HCT116 (cell line): Measurements from ENCODE around the gene GADD45A. TPM values are rescaled to one million over a fixed set of nuclear protein-coding genes. Genes with fewer than 3 reads are reported as not detected.

Source experiments
- ATAC-seq: fragments of 200-7000 bp; cut with Tn5 transposase; 2 replicates; pipeline ENCODE4 v1.9.1; 2020; ENCODE audit warnings: mild to moderate bottlenecking, moderate library complexity
- BruUV-seq: library from RNA; stranded (reverse); fragments of 400-500 nt; replicated peaks from 2 replicates; lab custom pipeline; 2021; lab: Mats Ljungman, UMichigan
- CTCF ChIA-PET: fragments of 300-600 bp; sonication (Branson Sonifier 250); formaldehyde crosslinking; loops from one replicate; lab custom pipeline; 2021; ENCODE audit warnings: antibody characterized with exemption; lab: Charles Lee
- POLR2A ChIA-PET: fragments of 300-600, 350-600 bp; sonication (Branson Sonifier 250); formaldehyde crosslinking; loops from one replicate; lab custom pipeline; 2021; ENCODE audit warnings: antibody characterized with exemption; lab: Charles Lee
- RAD21 ChIA-PET, 2 experiments: fragments of 300-600 bp; sonication (Branson Sonifier 250); formaldehyde crosslinking; loops; one replicate each; lab custom pipeline; 2023; ENCODE audit warnings: low total read pairs in 2 of 2; ENCODE audit not compliant: uncharacterized antibody in 2 of 2, unreplicated experiment in 2 of 2, low non-redundant PET in 1 of 2; lab: Charles Lee
- DNase-seq: peaks from one replicate; pipeline ENCODE4 v3.0.0-alpha.2; 2010; ENCODE audit warnings: low read depth, low spot score
- H2AFZ ChIP-seq: fragments of 200-600 bp; shearing (Covaris generic), sonication (generic); 2 replicates; pipeline ENCODE4 v1.6.1; 2017; ENCODE audit warnings: low read depth, mixed run types, mixed read lengths, antibody characterized with exemption, low read length; ENCODE audit not compliant: poor library complexity, severe bottlenecking
- H3K27ac ChIP-seq: 2 replicates; pipeline ENCODE4 v1.5.1; 2012; ENCODE audit warnings: low read depth, low read length
- H3K27me3 ChIP-seq: fragments of 200-600 bp; sonication (generic); 2 replicates; pipeline ENCODE4 v1.6.1; 2016; ENCODE audit warnings: mixed run types, low read length, mixed read lengths; ENCODE audit not compliant: insufficient read depth
- H3K36me3 ChIP-seq, 2 experiments: fragments of 200-500 bp in 1 of 2; fragments of 200-600 bp in 1 of 2; sonication (Bioruptor generic) in 1 of 2; sonication (generic) in 1 of 2; 2 replicates each; pipeline versions ENCODE4 v1.5.1 to v1.6.1; 2014 to 2016; ENCODE audit warnings: low read length in 2 of 2, inconsistent platforms in 1 of 2, mixed read lengths in 1 of 2, mixed run types in 1 of 2; ENCODE audit not compliant: insufficient read depth in 2 of 2, control insufficient read depth in 1 of 2
- H3K4me1 ChIP-seq, 2 experiments: fragments of 200-600 bp in 1 of 2; sonication (generic) in 1 of 2; 2 replicates each; pipeline versions ENCODE4 v1.5.1 to v1.6.1; 2012 to 2017; ENCODE audit warnings: low read length in 2 of 2, inconsistent platforms in 1 of 2, mild to moderate bottlenecking in 1 of 2, mixed read lengths in 1 of 2, mixed run types in 1 of 2, moderate library complexity in 1 of 2; ENCODE audit not compliant: insufficient read depth in 2 of 2, control insufficient read depth in 1 of 2
- H3K4me2 ChIP-seq: fragments of 200-600 bp; sonication (generic); 2 replicates; pipeline ENCODE4 v1.6.1; 2017; ENCODE audit warnings: mixed run types, low read length, mixed read lengths
- H3K4me3 ChIP-seq, 2 experiments: fragments of 200-600 bp in 1 of 2; sonication (generic) in 1 of 2; replicated peaks in 1 of 2; 2 replicates each; pipeline ENCODE4 v1.5.1; 2011 to 2016; ENCODE audit warnings: low read length in 2 of 2, control low read depth in 1 of 2, low read depth in 1 of 2, mild to moderate bottlenecking in 1 of 2, mixed read lengths in 1 of 2, mixed run types in 1 of 2
- H3K79me2 ChIP-seq: fragments of 200-600 bp; sonication (generic); 2 replicates; pipeline ENCODE4 v1.6.1; 2017; ENCODE audit warnings: mild to moderate bottlenecking, mixed run types, low read length, moderate library complexity, mixed read lengths; ENCODE audit not compliant: insufficient read depth
- H3K9ac ChIP-seq: fragments of 200-600 bp; sonication (generic); 2 replicates; pipeline ENCODE4 v1.6.1; 2016; ENCODE audit warnings: low read length, mixed read lengths
- H3K9me2 ChIP-seq: fragments of 200-600 bp; sonication (generic), shearing (Covaris generic); 2 replicates; pipeline ENCODE4 v1.6.1; 2017; ENCODE audit warnings: mixed run types, mild to moderate bottlenecking, moderate library complexity; ENCODE audit not compliant: insufficient read depth
- H3K9me3 ChIP-seq, 2 experiments: fragments of 200-500 bp in 1 of 2; fragments of 200-600 bp in 1 of 2; sonication (Bioruptor generic) in 1 of 2; sonication (generic) in 1 of 2; 2 replicates each; pipeline ENCODE4 v1.6.1; 2014 to 2017; ENCODE audit warnings: low read length in 2 of 2, mixed read lengths in 2 of 2, inconsistent platforms in 1 of 2, low read depth in 1 of 2, mild to moderate bottlenecking in 1 of 2, mixed run types in 1 of 2, moderate library complexity in 1 of 2; ENCODE audit not compliant: control insufficient read depth in 1 of 2, insufficient read depth in 1 of 2
- H4K20me1 ChIP-seq: fragments of 200-600 bp; sonication (generic), shearing (Covaris generic); 2 replicates; pipeline ENCODE4 v1.6.1; 2017; ENCODE audit warnings: mixed run types, mild to moderate bottlenecking, moderate library complexity; ENCODE audit not compliant: insufficient read depth
- CEBPB ChIP-seq: IDR thresholded peaks from 2 replicates; pipeline ENCODE4 v1.6.1; 2012; ENCODE audit warnings: low read depth
- EGR1 ChIP-seq: IDR thresholded peaks from 2 replicates; pipeline ENCODE4 v1.6.1; 2012; ENCODE audit warnings: low read depth
- ELF1 ChIP-seq: IDR thresholded peaks from 2 replicates; pipeline ENCODE4 v1.6.1; 2012; ENCODE audit warnings: low read depth, borderline replicate concordance
- FOSL1 ChIP-seq: IDR thresholded peaks from 2 replicates; pipeline ENCODE4 v1.6.1; 2012; ENCODE audit warnings: low read depth
- JUND ChIP-seq: IDR thresholded peaks from 2 replicates; pipeline ENCODE4 v1.6.1; 2012
- POLR2A ChIP-seq: IDR thresholded peaks from 2 replicates; pipeline ENCODE4 v1.7.0; 2011; ENCODE audit warnings: borderline replicate concordance; ENCODE audit not compliant: insufficient read depth, insufficient read length; ENCODE audit errors: extremely low read depth
- RAD21 ChIP-seq: IDR thresholded peaks from 2 replicates; pipeline ENCODE4 v1.6.1; 2012; ENCODE audit warnings: low read depth, mild to moderate bottlenecking
- SIN3A ChIP-seq: IDR thresholded peaks from 2 replicates; pipeline ENCODE4 v1.6.1; 2012; ENCODE audit warnings: low read depth
- SP1 ChIP-seq: IDR thresholded peaks from 2 replicates; pipeline ENCODE4 v1.6.1; 2012; ENCODE audit warnings: low read depth
- SRF ChIP-seq: IDR thresholded peaks from 2 replicates; pipeline ENCODE4 v1.6.1; 2012; ENCODE audit warnings: low read depth
- YY1 ChIP-seq: IDR thresholded peaks from 2 replicates; pipeline ENCODE4 v1.6.1; 2011; ENCODE audit warnings: low read length, low read depth, moderate library complexity, mild to moderate bottlenecking; ENCODE audit not compliant: insufficient replicate concordance; ENCODE audit errors: extremely low read depth
- ZFX ChIP-seq: fragments of 450-650 bp; IDR thresholded peaks from 2 replicates; pipeline ENCODE4 v1.6.1; 2017
- ZNF274 ChIP-seq: fragments of 200-500 bp; sonication (Bioruptor generic); IDR thresholded peaks from 2 replicates; pipeline ENCODE4 v1.6.1; 2014; ENCODE audit warnings: mild to moderate bottlenecking, low read depth, low read length, inconsistent platforms
- intact Hi-C: fragments of 100-400 bp; cut with micrococcal nuclease; formaldehyde crosslinking; loops from 2 replicates; pipeline ENCODE4 v1.10.0; 2022
- total RNA-seq: library from RNA; stranded (reverse); gene quantifications from one replicate; pipeline ENCODE4 v1.2.1, GENCODE V29; 2021; ENCODE audit not compliant: unreplicated experiment
- TF ChIP-seq, protein P1 (sequence below): IDR thresholded peaks from 2 replicates; pipeline ENCODE4 v1.6.1; 2012

The GADD45A gene
- total RNA-seq, 1 experiment from 2014 or later, result 105 TPM

DNA sequence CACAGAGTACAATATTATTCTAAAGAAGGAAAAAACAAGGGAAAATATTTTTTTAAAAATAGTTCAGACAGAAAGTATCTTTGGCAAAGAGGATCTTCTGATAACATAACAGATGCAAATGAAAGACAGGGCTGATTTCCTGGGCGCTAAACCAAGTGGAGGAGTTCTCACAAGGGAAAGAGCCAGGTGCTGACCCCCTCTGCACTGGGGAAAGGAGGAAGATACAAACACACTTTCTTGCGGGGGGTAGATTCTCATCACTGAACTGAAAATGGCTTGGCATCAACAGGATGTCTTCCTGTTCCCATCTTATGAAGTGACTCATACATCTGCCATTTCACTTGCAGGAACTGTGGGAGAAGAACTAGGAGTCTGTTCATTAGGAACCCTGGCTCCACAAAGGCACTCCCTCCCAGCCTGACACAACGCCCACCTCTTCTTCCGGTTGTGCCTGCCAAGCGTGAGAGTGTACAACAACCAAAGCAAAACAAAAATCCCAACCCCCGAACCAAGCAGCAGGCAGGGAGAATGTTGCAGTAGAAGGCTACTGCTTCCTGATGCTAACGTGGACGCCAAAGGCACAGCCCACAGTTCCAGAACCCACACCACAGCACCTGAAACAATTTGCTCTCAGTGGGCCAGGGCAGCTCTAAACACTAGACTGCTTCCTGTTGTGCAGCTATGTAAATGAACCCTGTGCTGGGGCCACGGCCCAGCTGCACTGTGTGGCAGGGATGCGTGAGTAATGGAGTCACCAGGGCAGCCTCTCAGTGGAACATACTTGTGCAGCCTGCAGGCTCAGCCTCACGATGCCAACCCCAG lies 51.0 kb downstream of the GADD45A start:
- Histone ChIP-seq H4K20me1 (no peaks in the 10 kb centered on the region), H3K79me2 (no peaks in the 10 kb centered on the region), H2AFZ (no peak overlapping the region), H3K9ac (peak overlapping the region; percentile 43), H3K36me3 (no peaks in the 10 kb centered on the region), H3K4me2 (peak overlapping the region; percentile 74), H3K27me3 (no peaks in the 10 kb centered on the region), H3K27ac (peak overlapping the region; percentile 79), H3K9me3 (no peaks in the 10 kb centered on the region), H3K4me3 (peak overlapping the region; percentile 6 to 49; a peak in 3 of 4 replicates), H3K4me1 (peaks cover 16 to 30% of the 10 kb centered on the region in 2 experiments), H3K9me2 (no peaks in the 10 kb centered on the region)
- DNase-seq (peak; percentile 45), ATAC-seq (peak; percentile 87)
- intact Hi-C loops, result no loop called here
- CTCF ChIA-PET, result interaction anchor here (2.1 kb wide), 1 partner anchor 24 kb away, joined by 6 read pairs; no protein-coding TSS in a partner anchor
- RAD21 ChIA-PET, result no interaction called here
- no TSS peak for BruUV-seq
- TF ChIP-seq CEBPB, result no peak
- TF ChIP-seq SRF, result no peak
- peak; percentile 29; the same call in 1 of the 2 replicates for TF ChIP-seq ELF1
- TF ChIP-seq, protein P1, sequence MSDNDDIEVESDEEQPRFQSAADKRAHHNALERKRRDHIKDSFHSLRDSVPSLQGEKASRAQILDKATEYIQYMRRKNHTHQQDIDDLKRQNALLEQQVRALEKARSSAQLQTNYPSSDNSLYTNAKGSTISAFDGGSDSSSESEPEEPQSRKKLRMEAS, result peak; percentile 23; the same call in 1 of the 2 replicates
- peak; percentile 46; the same call in 1 of the 2 replicates for TF ChIP-seq FOSL1
- no peak for TF ChIP-seq ZFX
- TF ChIP-seq ZNF274, result no peak
- no peak for TF ChIP-seq POLR2A
- 0 out of 2 replicates have a peak, but pooled peaks have one; percentile 16 for TF ChIP-seq SIN3A
- TF ChIP-seq RAD21, result 0 out of 2 replicates have a peak, but pooled peaks have one; percentile 9
- TF ChIP-seq SP1, result peak; percentile 49
- TF ChIP-seq YY1, result peak; percentile 30
- TF ChIP-seq EGR1, result peak; percentile 82
- peak; percentile 26; the same call in 1 of the 2 replicates for TF ChIP-seq JUND
- POLR2A ChIA-PET, result no interaction called here
